Neuronal stem cell (in vitro differentiated cells): ENCODE data around the gene C16orf89.
A peak's percentile ranks its signal among the peaks of the same experiment; 100 is the strongest.

Experiments
- DNase-seq: peaks from one replicate; pipeline ENCODE4 v3.0.0-alpha.2; 2013; ENCODE audit warnings: low spot score
- H2AFZ ChIP-seq: one replicate; pipeline ENCODE4 v1.6.1; 2013; ENCODE audit warnings: mild to moderate bottlenecking, low read length, inconsistent platforms
- H2AK5ac ChIP-seq: 2 replicates; pipeline ENCODE4 v1.6.1; 2013; ENCODE audit warnings: low read depth, mild to moderate bottlenecking, inconsistent platforms, low read length, moderate library complexity, mixed read lengths
- H2BK120ac ChIP-seq: 2 replicates; pipeline ENCODE4 v1.6.1; 2013; ENCODE audit warnings: low read depth, mild to moderate bottlenecking, inconsistent platforms, low read length, moderate library complexity, mixed read lengths
- H2BK12ac ChIP-seq: one replicate; pipeline ENCODE4 v1.6.1; 2013; ENCODE audit warnings: low read length, inconsistent platforms
- H2BK15ac ChIP-seq: 2 replicates; pipeline ENCODE4 v1.6.1; 2013; ENCODE audit warnings: mild to moderate bottlenecking, low read length, inconsistent platforms, mixed read lengths
- H2BK5ac ChIP-seq: one replicate; pipeline ENCODE4 v1.6.1; 2013; ENCODE audit warnings: inconsistent platforms, mild to moderate bottlenecking, low read length, moderate library complexity
- H3K14ac ChIP-seq: one replicate; pipeline ENCODE4 v1.6.1; 2013; ENCODE audit warnings: low read length, inconsistent platforms
- H3K18ac ChIP-seq: 2 replicates; pipeline ENCODE4 v1.6.1; 2013; ENCODE audit warnings: low read length, inconsistent platforms
- H3K23ac ChIP-seq: 2 replicates; pipeline ENCODE4 v1.6.1; 2013; ENCODE audit warnings: low read depth, mild to moderate bottlenecking, mixed read lengths, low read length, inconsistent platforms; ENCODE audit not compliant: poor library complexity
- H3K27ac ChIP-seq: replicated peaks from 3 replicates; pipeline ENCODE4 v1.5.1; 2013; ENCODE audit warnings: low read length, inconsistent platforms
- H3K27me3 ChIP-seq, 3 experiments: 2 replicates each; pipeline ENCODE4 v1.6.1; 2013; ENCODE audit warnings: low read length in 3 of 3, mild to moderate bottlenecking in 2 of 3, inconsistent platforms in 1 of 3, low read depth in 1 of 3, mixed read lengths in 1 of 3, moderate library complexity in 1 of 3; ENCODE audit not compliant: control insufficient read depth in 3 of 3, insufficient read depth in 3 of 3
- H3K36me3 ChIP-seq, 2 donors: replicated peaks in 1 of 2; 2 replicates each; pipeline ENCODE4 v1.6.1; 2013; ENCODE audit warnings: low read length in 2 of 2; ENCODE audit not compliant: control insufficient read depth in 2 of 2, insufficient read depth in 2 of 2
- H3K4ac ChIP-seq: 2 replicates; pipeline ENCODE4 v1.6.1; 2013; ENCODE audit warnings: inconsistent platforms, mild to moderate bottlenecking, low read length, moderate library complexity
- H3K4me1 ChIP-seq, 2 donors: 1 replicate in 1 of 2; 2 replicates in 1 of 2; pipeline ENCODE4 v1.6.1; 2013; ENCODE audit warnings: low read length in 2 of 2, low read depth in 1 of 2; ENCODE audit not compliant: control insufficient read depth in 2 of 2, insufficient read depth in 1 of 2
- H3K4me2 ChIP-seq: one replicate; pipeline ENCODE4 v1.6.1; 2013; ENCODE audit warnings: mild to moderate bottlenecking, low read length, inconsistent platforms; ENCODE audit not compliant: insufficient read depth, poor library complexity, severe bottlenecking
- H3K4me3 ChIP-seq, 2 donors: 2 replicates each; pipeline ENCODE4 v1.5.1; 2013; ENCODE audit warnings: low read length in 2 of 2, mild to moderate bottlenecking in 2 of 2, inconsistent platforms in 1 of 2, moderate library complexity in 1 of 2
- H3K79me1 ChIP-seq: one replicate; pipeline ENCODE4 v1.6.1; 2013; ENCODE audit warnings: low read depth, mild to moderate bottlenecking, inconsistent platforms, low read length, moderate library complexity
- H3K9ac ChIP-seq: one replicate; pipeline ENCODE4 v1.6.1; 2013; ENCODE audit warnings: mild to moderate bottlenecking, low read depth, low read length, inconsistent platforms; ENCODE audit not compliant: poor library complexity
- H3K9me3 ChIP-seq, 2 donors: replicated peaks in 1 of 2; 2 replicates each; pipeline versions ENCODE3 to v1.6.1; 2013; ENCODE audit warnings: low read length in 2 of 2, mild to moderate bottlenecking in 2 of 2, inconsistent platforms in 1 of 2, low read depth in 1 of 2, mixed read lengths in 1 of 2, moderate library complexity in 1 of 2; ENCODE audit not compliant: control insufficient read depth in 2 of 2, insufficient read depth in 1 of 2
- H4K8ac ChIP-seq: one replicate; pipeline ENCODE4 v1.6.1; 2013; ENCODE audit warnings: low read depth, mild to moderate bottlenecking, inconsistent platforms, low read length, moderate library complexity
- H4K91ac ChIP-seq: one replicate; pipeline ENCODE4 v1.6.1; 2013; ENCODE audit warnings: low read length, low read depth, mild to moderate bottlenecking, inconsistent platforms; ENCODE audit not compliant: poor library complexity
- WGBS, 2 donors: extraction: QIAGEN DNeasy Blood & Tissue Kit; methylation state at CpG; one replicate each; pipeline ENCODE4 v1.1.7; 2013; ENCODE audit warnings: missing lambda C conversion rate in 2 of 2, mixed read lengths in 1 of 2; ENCODE audit not compliant: insufficient read length in 2 of 2, insufficient replicate concordance in 1 of 2; ENCODE audit errors: extremely low coverage in 2 of 2; 5-methylcytosine and 5-hydroxymethylcytosine counted together

The C16orf89 gene

GRCh38 chr16:5010576-5011329, 55.0 kb downstream of the C16orf89 start:
- H2BK120ac ChIP-seq: no peak overlapping the region
- H2AFZ ChIP-seq: no peak overlapping the region
- no peak overlapping the region for H2BK15ac ChIP-seq
- peak overlapping the region; percentile 14 for H2BK12ac ChIP-seq
- H3K18ac ChIP-seq: peak overlapping the region; percentile 17
- DNase-seq: no peak
- no peak overlapping the region for H4K91ac ChIP-seq
- no peak overlapping the region for H2AK5ac ChIP-seq
- H2BK5ac ChIP-seq: no peak overlapping the region
- H3K36me3 ChIP-seq: no peaks in the 10 kb centered on the region
- no peak overlapping the region for H3K27ac ChIP-seq
- H3K9ac ChIP-seq: no peak overlapping the region
- no CpG with 5 or more reads among the region's 15 CpGs for WGBS, 2 donors
- H3K23ac ChIP-seq: no peak overlapping the region
- no peak overlapping the region for H4K8ac ChIP-seq
- peaks cover 0 to 33% (median 0%) of the 10 kb centered on the region in 3 experiments for H3K27me3 ChIP-seq
- no peak overlapping the region for H3K14ac ChIP-seq
- H3K4me2 ChIP-seq: no peak overlapping the region
- H3K79me1 ChIP-seq: no peaks in the 10 kb centered on the region
- H3K4me1 ChIP-seq: no peaks in the 10 kb centered on the region
- H3K4me3 ChIP-seq: no peak overlapping the region
- no peaks in the 10 kb centered on the region for H3K9me3 ChIP-seq
- no peak overlapping the region for H3K4ac ChIP-seq

- Histone ChIP-seq H3K18ac (no peak overlapping the region), H2BK120ac (no peak overlapping the region), H3K9me3 (no peaks in the 10 kb centered on the region)
Measured at GRCh38 chr16:5008311-5008731, 57.4 kb downstream of the C16orf89 start.

GRCh38 chr16:5007256-5007655, 58.5 kb downstream of the C16orf89 start:
- H3K79me1 ChIP-seq: no peaks in the 10 kb centered on the region
- H3K14ac ChIP-seq: no peak overlapping the region
- peaks cover 0 to 32% (median 0%) of the 10 kb centered on the region in 3 experiments for H3K27me3 ChIP-seq
- H3K27ac ChIP-seq: no peak overlapping the region
- peak overlapping the region; percentile 88 for H2AK5ac ChIP-seq
- WGBS, 2 donors: no CpG with 5 or more reads among the region's 10 CpGs
- no peak overlapping the region for H2BK5ac ChIP-seq
- H2BK12ac ChIP-seq: no peak overlapping the region
- no peaks in the 10 kb centered on the region for H3K4me1 ChIP-seq
- no peak for DNase-seq
- no peak overlapping the region for H2BK15ac ChIP-seq
- H2AFZ ChIP-seq: no peak overlapping the region
- H3K23ac ChIP-seq: no peak overlapping the region
- no peaks in the 10 kb centered on the region for H3K9me3 ChIP-seq
- H3K18ac ChIP-seq: no peak overlapping the region
- H4K91ac ChIP-seq: no peak overlapping the region
- no peak overlapping the region for H3K9ac ChIP-seq
- H4K8ac ChIP-seq: no peak overlapping the region
- no peak overlapping the region for H2BK120ac ChIP-seq
- H3K4me3 ChIP-seq: no peak overlapping the region
- no peaks in the 10 kb centered on the region for H3K36me3 ChIP-seq
- no peak overlapping the region for H3K4me2 ChIP-seq
- H3K4ac ChIP-seq: no peak overlapping the region

More at GRCh38 chr16:5008311-5008731, 57.4 kb downstream of the C16orf89 start:
- DNase-seq: no peak
- Histone ChIP-seq H3K4ac (no peak overlapping the region), H2BK15ac (no peak overlapping the region), H3K36me3 (no peaks in the 10 kb centered on the region), H3K9ac (no peak overlapping the region), H2AK5ac (peak overlapping the region; percentile 36), H2BK12ac (peak overlapping the region; percentile 22), H3K4me3 (no peak overlapping the region), H4K8ac (no peak overlapping the region), H3K79me1 (no peaks in the 10 kb centered on the region), H3K14ac (peak overlapping the region; percentile 31), H3K23ac (no peak overlapping the region), H3K27me3 (peaks cover 0 to 33% (median 0%) of the 10 kb centered on the region in 3 experiments), H3K27ac (no peak overlapping the region), H4K91ac (no peak overlapping the region), H2BK5ac (no peak overlapping the region), H3K4me2 (no peak overlapping the region), H3K4me1 (no peaks in the 10 kb centered on the region), H2AFZ (no peak overlapping the region)
- no CpG with 5 or more reads among the region's 18 CpGs for WGBS, 2 donors

GRCh38 chr16:5006348-5007193, 59.2 kb downstream of the C16orf89 start:
- no peak overlapping the region for H3K18ac ChIP-seq
- H2BK120ac ChIP-seq: no peak overlapping the region
- H3K4me3 ChIP-seq: no peak overlapping the region
- no peaks in the 10 kb centered on the region for H3K79me1 ChIP-seq
- H2BK12ac ChIP-seq: no peak overlapping the region
- no peak overlapping the region for H3K9ac ChIP-seq
- H4K91ac ChIP-seq: no peak overlapping the region
- no peaks in the 10 kb centered on the region for H3K9me3 ChIP-seq
- no peaks in the 10 kb centered on the region for H3K4me1 ChIP-seq
- H3K23ac ChIP-seq: no peak overlapping the region
- WGBS, 2 donors: no CpG with 5 or more reads among the region's 22 CpGs
- peak overlapping the region; percentile 88 for H2AK5ac ChIP-seq
- no peak for DNase-seq
- H3K4me2 ChIP-seq: no peak overlapping the region
- H2BK5ac ChIP-seq: no peak overlapping the region
- peaks cover 0 to 25% (median 0%) of the 10 kb centered on the region in 3 experiments for H3K27me3 ChIP-seq
- no peak overlapping the region for H4K8ac ChIP-seq
- no peak overlapping the region for H3K4ac ChIP-seq
- no peaks in the 10 kb centered on the region for H3K36me3 ChIP-seq
- peak overlapping the region; percentile 15 for H2AFZ ChIP-seq
- no peak overlapping the region for H2BK15ac ChIP-seq
- no peak overlapping the region for H3K14ac ChIP-seq
- no peak overlapping the region for H3K27ac ChIP-seq
